Measurements from ENCODE around the gene NPB. TPM values are rescaled to one million over a fixed set of nuclear protein-coding genes. Genes with fewer than 3 reads are reported as not detected.

Gene NPB
- total RNA-seq, 1 donor from 2014 or later, result 0.96 TPM

DNA sequence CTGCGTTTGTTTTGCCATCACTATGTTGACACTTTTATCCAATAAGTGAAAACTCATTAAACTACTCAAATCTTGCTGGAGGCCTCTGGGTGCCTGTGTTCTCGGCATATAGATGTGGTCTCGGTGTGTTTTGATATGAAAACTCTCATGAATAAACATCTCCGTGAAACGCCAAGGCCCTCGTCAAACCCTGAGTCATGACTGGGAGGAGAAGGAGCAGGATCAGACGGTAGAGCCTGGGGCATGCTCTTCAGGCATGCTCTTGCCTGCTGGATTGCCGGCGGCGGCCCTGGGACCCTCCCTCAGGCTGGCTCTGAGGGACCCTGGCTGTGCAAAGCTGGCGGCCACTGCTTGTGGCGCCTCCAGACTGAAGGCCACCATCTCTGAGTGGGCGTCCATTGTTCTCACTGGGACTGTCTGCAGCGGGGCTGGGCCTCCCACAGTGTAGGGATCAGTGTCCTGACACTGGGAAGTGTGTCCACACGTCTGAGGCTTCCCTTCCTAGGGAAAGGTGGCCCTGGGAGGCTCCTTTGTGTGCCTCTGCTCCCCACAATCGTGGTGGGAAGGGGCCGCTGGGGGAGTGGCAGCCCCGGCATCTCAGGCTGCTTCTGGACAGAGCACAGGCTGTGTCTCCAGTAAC lies 1.7 kb upstream of the NPB start:
- Mint-ChIP-seq H3K4me1 (ENCODE audit: low read depth, unreplicated experiment) (no peaks in the 10 kb centered on the region), H3K36me3 (ENCODE audit: unreplicated experiment) (no peaks in the 10 kb centered on the region), H3K27ac (ENCODE audit: unreplicated experiment) (peak overlapping the region; percentile 59), H3K4me3 (ENCODE audit: unreplicated experiment) (no peak overlapping the region), H3K27me3 (ENCODE audit: unreplicated experiment) (peaks cover 5% of the 10 kb centered on the region), H3K9me3 (ENCODE audit: unreplicated experiment) (peaks cover 4% of the 10 kb centered on the region)
- TF ChIP-seq, protein P1, sequence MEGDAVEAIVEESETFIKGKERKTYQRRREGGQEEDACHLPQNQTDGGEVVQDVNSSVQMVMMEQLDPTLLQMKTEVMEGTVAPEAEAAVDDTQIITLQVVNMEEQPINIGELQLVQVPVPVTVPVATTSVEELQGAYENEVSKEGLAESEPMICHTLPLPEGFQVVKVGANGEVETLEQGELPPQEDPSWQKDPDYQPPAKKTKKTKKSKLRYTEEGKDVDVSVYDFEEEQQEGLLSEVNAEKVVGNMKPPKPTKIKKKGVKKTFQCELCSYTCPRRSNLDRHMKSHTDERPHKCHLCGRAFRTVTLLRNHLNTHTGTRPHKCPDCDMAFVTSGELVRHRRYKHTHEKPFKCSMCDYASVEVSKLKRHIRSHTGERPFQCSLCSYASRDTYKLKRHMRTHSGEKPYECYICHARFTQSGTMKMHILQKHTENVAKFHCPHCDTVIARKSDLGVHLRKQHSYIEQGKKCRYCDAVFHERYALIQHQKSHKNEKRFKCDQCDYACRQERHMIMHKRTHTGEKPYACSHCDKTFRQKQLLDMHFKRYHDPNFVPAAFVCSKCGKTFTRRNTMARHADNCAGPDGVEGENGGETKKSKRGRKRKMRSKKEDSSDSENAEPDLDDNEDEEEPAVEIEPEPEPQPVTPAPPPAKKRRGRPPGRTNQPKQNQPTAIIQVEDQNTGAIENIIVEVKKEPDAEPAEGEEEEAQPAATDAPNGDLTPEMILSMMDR (IDR thresholded peaks at IDR 0.05; ENCODE audit: partially characterized antibody, unreplicated experiment), result no peak
- no peak for DNase-seq

DNA sequence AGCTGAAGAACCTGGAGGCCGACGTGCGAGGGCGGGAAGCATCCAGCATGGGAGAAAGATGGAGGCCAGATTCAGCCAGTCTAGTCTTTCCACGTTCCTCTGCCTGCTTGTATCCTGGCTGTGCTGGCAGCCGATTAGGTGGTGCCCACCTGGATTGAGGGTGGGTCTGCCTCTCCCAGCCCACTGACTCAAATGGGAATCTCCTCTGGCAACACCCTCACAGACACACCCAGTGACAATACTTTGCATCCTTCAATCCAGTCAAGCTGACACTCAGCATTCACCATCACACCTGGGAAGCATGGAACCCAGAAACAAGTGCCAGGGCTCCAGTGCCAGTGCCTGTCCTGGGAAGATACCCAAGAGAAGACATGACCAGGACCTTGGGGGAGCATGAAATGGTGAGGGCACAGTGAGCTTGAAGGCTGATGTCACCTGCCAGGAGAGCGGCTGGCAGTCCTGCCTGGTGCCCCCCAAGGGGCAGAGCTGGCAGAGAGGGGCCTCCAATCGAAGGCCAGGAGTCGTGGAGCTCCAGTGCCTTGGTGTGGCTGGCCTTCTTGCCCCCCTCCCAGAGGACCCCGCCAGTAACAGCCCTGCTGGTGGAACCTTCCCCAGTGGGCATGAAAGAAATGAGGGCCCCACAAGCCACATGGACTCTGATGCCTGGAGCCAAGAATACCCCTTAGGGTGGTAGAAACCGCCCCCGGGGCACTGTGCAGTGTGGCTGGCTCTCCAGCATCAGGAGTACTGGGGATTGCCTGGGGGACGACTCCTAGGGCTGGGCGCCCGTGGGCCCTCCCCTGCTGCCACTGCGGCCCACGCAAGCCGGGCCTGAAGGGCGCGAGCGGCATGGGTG lies 643 bp upstream of the NPB start:
- H3K27me3 Mint-ChIP-seq (ENCODE audit: unreplicated experiment), result peaks cover 5% of the 10 kb centered on the region
- H3K4me1 Mint-ChIP-seq (ENCODE audit: low read depth, unreplicated experiment), result no peaks in the 10 kb centered on the region
- no peak overlapping the region for H3K27ac Mint-ChIP-seq (ENCODE audit: unreplicated experiment)
- TF ChIP-seq, protein P1 (IDR thresholded peaks at IDR 0.05; ENCODE audit: partially characterized antibody, unreplicated experiment), result no peak
- peak overlapping the region; percentile 57 for H3K4me3 Mint-ChIP-seq (ENCODE audit: unreplicated experiment)
- H3K9me3 Mint-ChIP-seq (ENCODE audit: unreplicated experiment), result peaks cover 4% of the 10 kb centered on the region
- no peaks in the 10 kb centered on the region for H3K36me3 Mint-ChIP-seq (ENCODE audit: unreplicated experiment)
- no peak for DNase-seq

DNA sequence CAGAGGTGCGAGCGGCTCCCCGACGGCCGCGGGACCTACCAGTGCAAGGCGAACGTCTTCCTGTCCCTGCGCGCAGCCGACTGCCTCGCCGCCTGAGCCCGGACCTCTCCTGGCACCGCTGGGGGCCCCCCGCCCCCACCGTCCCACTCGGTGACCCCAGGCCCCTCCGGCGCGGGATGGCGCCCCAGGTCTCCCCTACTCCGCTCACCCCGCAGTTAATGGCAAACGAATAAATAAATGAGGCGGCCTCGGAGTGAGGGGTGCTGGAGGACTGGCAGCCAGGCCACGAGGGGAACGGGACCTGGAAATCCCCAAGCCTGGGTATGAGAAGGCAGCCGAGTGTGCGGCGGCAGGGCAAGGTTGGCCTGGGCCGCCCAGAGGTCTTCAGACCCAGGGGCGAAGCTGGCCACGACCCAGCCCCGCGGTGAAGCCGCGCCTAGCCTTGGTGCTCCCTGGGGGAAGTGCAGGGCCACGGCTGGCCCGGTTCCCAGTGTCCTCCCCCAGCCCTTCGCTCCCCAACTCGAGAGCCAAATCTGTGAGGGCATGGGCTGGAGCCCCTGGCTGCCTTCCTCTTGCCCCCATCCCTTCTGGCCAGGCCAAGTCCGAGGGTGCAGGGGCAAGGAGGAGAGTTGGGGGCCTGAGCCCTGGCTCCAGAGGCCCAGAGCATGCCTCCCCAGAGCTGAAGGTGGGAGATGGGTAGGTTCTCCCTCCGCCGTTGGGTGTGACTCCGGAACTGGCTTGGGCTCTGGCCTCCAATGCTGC lies 796 bp downstream of the NPB start:
- H3K9me3 Mint-ChIP-seq (ENCODE audit: unreplicated experiment), result peaks cover 4% of the 10 kb centered on the region
- H3K27me3 Mint-ChIP-seq (ENCODE audit: unreplicated experiment), result peaks cover 5% of the 10 kb centered on the region
- no peak overlapping the region for H3K4me3 Mint-ChIP-seq (ENCODE audit: unreplicated experiment)
- TF ChIP-seq, protein P1 (IDR thresholded peaks at IDR 0.05; ENCODE audit: partially characterized antibody, unreplicated experiment), result no peak
- H3K36me3 Mint-ChIP-seq (ENCODE audit: unreplicated experiment), result no peaks in the 10 kb centered on the region
- H3K4me1 Mint-ChIP-seq (ENCODE audit: low read depth, unreplicated experiment), result no peaks in the 10 kb centered on the region
- H3K27ac Mint-ChIP-seq (ENCODE audit: unreplicated experiment), result no peak overlapping the region
- DNase-seq, result no peak

DNA sequence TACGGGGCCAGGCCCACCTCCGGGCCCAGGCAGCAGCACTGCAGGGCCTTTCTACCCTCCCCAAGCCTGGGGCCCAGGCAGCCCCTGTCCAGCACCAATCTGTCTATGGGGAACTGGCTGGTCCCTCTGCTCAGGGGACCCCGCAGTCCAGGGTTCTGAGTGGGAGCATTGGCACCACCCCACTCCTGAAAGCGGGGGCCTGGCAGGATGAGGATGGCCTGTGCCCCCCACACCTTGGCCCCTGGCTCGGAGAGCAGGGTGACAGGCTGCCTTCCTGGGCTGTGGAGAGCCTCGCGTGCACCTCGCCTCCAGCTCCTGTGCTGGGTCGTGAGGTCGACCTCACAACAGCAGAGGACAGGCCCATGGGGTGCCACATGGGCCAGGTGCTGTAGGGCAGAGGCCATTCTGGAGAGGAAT lies 1.4 kb downstream of the NPB start:
- TF ChIP-seq, protein P1 (IDR thresholded peaks at IDR 0.05; ENCODE audit: partially characterized antibody, unreplicated experiment), result no peak
- no peaks in the 10 kb centered on the region for H3K36me3 Mint-ChIP-seq (ENCODE audit: unreplicated experiment)
- no peak overlapping the region for H3K4me3 Mint-ChIP-seq (ENCODE audit: unreplicated experiment)
- peaks cover 5% of the 10 kb centered on the region for H3K27me3 Mint-ChIP-seq (ENCODE audit: unreplicated experiment)
- H3K4me1 Mint-ChIP-seq (ENCODE audit: low read depth, unreplicated experiment), result no peaks in the 10 kb centered on the region
- no peak overlapping the region for H3K27ac Mint-ChIP-seq (ENCODE audit: unreplicated experiment)
- DNase-seq, result no peak
- peaks cover 4% of the 10 kb centered on the region for H3K9me3 Mint-ChIP-seq (ENCODE audit: unreplicated experiment)
